ENCODE measurements around the gene AGR3. TPM values are rescaled to one million over a fixed set of nuclear protein-coding genes. Genes with fewer than 3 reads are reported as not detected.

Gene AGR3
- total RNA-seq, 4 donors from 2014 or later: 3.4 TPM; not detected in 3

DNA sequence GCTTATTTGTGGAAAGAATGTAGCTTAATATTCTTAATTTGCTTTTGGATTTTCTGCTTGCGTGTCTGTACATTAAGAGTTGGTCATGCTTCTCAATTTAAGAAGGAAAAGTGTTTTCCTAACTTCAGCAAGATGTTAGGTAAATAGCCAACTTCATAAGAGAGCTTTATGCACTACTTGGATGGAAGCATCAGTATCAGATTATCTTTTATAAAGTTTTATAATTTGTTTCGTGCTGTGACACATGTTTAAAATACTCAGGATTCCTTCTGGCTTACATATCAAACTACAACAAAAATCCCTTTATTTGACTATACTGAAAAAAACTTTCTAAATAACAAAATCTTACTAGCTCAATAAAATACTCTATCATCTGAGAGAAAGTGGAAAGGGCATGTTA, 42.1 kb downstream of the AGR3 start:
- no peak for TF ChIP-seq POLR2A (IDR thresholded peaks at IDR 0.05)
- TF ChIP-seq, protein P1, sequence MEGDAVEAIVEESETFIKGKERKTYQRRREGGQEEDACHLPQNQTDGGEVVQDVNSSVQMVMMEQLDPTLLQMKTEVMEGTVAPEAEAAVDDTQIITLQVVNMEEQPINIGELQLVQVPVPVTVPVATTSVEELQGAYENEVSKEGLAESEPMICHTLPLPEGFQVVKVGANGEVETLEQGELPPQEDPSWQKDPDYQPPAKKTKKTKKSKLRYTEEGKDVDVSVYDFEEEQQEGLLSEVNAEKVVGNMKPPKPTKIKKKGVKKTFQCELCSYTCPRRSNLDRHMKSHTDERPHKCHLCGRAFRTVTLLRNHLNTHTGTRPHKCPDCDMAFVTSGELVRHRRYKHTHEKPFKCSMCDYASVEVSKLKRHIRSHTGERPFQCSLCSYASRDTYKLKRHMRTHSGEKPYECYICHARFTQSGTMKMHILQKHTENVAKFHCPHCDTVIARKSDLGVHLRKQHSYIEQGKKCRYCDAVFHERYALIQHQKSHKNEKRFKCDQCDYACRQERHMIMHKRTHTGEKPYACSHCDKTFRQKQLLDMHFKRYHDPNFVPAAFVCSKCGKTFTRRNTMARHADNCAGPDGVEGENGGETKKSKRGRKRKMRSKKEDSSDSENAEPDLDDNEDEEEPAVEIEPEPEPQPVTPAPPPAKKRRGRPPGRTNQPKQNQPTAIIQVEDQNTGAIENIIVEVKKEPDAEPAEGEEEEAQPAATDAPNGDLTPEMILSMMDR (IDR thresholded peaks at IDR 0.05): no peak
- intact Hi-C loops (cut with DNase I): no loop called here
- Histone ChIP-seq H3K36me3 (no peaks in the 10 kb centered on the region), H3K4me1 (no peaks in the 10 kb centered on the region), H3K27me3 (no peaks in the 10 kb centered on the region), H3K27ac (no peak overlapping the region), H3K4me3 (no peak overlapping the region), H3K9me3 (no peaks in the 10 kb centered on the region)
- 39 to 47% methylated on average over 2 of the region's 2 CpGs for WGBS, 2 donors
- no peak for DNase-seq

DNA sequence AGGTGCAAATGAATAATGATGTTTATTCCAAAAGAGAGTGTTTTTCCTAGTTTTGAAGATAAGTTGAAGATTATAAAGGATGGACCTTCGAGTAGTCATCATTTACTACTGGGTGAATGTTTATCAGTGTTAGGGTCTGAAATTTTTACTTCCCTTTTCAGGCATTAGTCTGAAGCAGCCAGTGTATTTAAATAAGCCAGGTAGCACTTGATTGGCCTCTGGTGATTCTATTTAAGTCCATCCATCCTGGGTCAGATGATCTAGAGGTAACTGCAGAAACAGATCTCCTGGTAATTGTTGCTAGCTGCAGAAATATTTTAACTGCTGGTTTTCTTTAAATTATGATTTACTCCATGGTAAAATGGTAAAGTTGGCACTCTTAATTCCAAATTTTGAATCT, 42.9 kb downstream of the AGR3 start:
- no peaks in the 10 kb centered on the region for H3K27me3 ChIP-seq
- H3K4me1 ChIP-seq: no peaks in the 10 kb centered on the region
- TF ChIP-seq POLR2A (IDR thresholded peaks at IDR 0.05): no peak
- TF ChIP-seq, protein P1 (IDR thresholded peaks at IDR 0.05): no peak
- no peak overlapping the region for H3K4me3 ChIP-seq
- intact Hi-C loops (cut with DNase I): no loop called here
- H3K36me3 ChIP-seq: no peaks in the 10 kb centered on the region
- WGBS, 2 donors: 65 to 70% methylated on average over 1 of the region's 1 CpG
- no peak for DNase-seq
- H3K27ac ChIP-seq: no peak overlapping the region
- no peaks in the 10 kb centered on the region for H3K9me3 ChIP-seq

DNA sequence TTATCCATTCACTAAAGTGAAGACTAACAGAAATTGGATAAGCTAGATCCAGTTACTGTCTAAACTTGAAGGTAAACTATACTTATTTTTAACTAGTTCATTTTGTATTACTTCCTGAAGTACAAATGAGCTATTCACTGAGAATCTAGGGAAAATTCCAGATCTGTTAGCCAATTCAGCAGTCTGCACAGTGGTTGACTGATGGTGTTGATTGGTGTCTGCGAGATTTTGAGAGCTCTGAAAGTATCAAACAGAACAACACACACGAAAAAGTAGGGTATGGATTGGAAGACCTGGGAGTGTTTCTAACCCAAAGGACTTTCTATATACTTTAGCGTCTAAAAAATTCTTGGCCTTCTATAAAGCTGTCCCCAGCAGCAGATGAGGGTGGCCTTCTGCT, 43.4 kb downstream of the AGR3 start:
- H3K9me3 ChIP-seq: no peaks in the 10 kb centered on the region
- intact Hi-C loops (cut with DNase I): no loop called here
- WGBS, 2 donors: 67 to 74% methylated on average over 3 of the region's 3 CpGs
- H3K27ac ChIP-seq: no peak overlapping the region
- no peak for DNase-seq
- H3K4me3 ChIP-seq: no peak overlapping the region
- no peaks in the 10 kb centered on the region for H3K27me3 ChIP-seq
- no peaks in the 10 kb centered on the region for H3K4me1 ChIP-seq
- H3K36me3 ChIP-seq: no peaks in the 10 kb centered on the region
- TF ChIP-seq, protein P1 (IDR thresholded peaks at IDR 0.05): no peak
- TF ChIP-seq POLR2A (IDR thresholded peaks at IDR 0.05): no peak

DNA sequence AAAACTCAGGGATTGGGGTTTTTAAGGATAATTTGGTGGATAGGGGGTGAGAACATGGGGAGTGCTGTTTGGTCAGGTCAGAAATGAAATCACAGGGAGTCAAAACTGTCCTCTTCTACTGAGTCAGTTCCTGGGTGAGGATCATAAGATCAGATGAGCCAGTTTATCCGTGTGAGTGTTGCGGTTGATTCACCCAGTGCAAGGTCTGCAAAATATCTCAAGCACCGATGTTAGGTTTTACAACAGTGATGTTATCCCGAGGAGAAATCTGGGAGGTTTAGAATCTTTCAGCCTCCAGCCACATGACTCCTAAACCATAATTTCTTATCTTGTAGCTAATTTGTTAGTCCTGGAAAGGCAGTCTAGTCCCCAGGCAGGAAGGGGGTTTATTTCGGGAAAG, 45.3 kb downstream of the AGR3 start:
- TF ChIP-seq, protein P1 (IDR thresholded peaks at IDR 0.05): no peak
- no peaks in the 10 kb centered on the region for H3K36me3 ChIP-seq
- no peaks in the 10 kb centered on the region for H3K4me1 ChIP-seq
- WGBS, 2 donors: 76 to 98% methylated on average over 5 of the region's 5 CpGs
- intact Hi-C loops (cut with DNase I): no loop called here
- no peak overlapping the region for H3K4me3 ChIP-seq
- H3K27ac ChIP-seq: no peak overlapping the region
- DNase-seq: no peak
- H3K27me3 ChIP-seq: no peaks in the 10 kb centered on the region
- H3K9me3 ChIP-seq: no peaks in the 10 kb centered on the region

DNA sequence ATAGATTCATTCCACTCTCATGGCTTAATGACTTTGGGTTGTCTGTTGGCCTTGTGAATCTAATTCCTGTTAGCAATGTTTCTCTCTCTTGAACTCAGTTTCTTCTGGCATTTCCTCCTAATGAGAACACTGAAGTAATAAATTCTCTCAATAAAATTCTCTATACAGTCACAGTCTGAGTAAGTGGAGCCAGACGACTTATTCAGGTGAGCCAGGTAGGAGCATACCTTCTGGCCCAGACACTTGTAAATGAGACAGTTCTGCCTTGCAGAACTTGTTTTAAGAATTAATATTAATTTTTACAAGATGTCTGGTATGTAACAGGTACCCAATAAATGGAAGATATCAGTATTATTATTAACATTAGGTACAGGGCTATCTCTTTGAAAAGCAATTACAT, 48.4 kb downstream of the AGR3 start:
- H3K27ac ChIP-seq: no peak overlapping the region
- no peak for DNase-seq
- H3K4me1 ChIP-seq: no peaks in the 10 kb centered on the region
- H3K27me3 ChIP-seq: no peaks in the 10 kb centered on the region
- H3K4me3 ChIP-seq: no peak overlapping the region
- intact Hi-C loops (cut with DNase I): no loop called here
- TF ChIP-seq POLR2A (IDR thresholded peaks at IDR 0.05): no peak
- TF ChIP-seq, protein P1 (IDR thresholded peaks at IDR 0.05): no peak
- no peaks in the 10 kb centered on the region for H3K36me3 ChIP-seq
- no peaks in the 10 kb centered on the region for H3K9me3 ChIP-seq
- WGBS, 2 donors: 82 to 100% methylated on average over 1 of the region's 1 CpG

Data from esophagus squamous epithelium (tissue), 5 donors.